Activated B cell treated with CpG ODN at 0.5 μM for 24 hours (primary cell): ENCODE results near the gene MACROD2. TPM values are rescaled to one million over a fixed set of nuclear protein-coding genes. Genes with fewer than 3 reads are reported as not detected.

Experiments
- ATAC-seq: fragments of 200-7000 bp; cut with Tn5 transposase; one replicate; pipeline ENCODE4 v1.10.0; 2021; ENCODE audit warnings: low read depth, mild to moderate bottlenecking, moderate library complexity
- CTCF ChIA-PET: fragments of 350-600 bp; sonication (Branson Sonifier 250); formaldehyde crosslinking; loops from one replicate; lab custom pipeline; 2021; ENCODE audit warnings: antibody characterized with exemption; lab: Charles Lee
- POLR2A ChIA-PET: fragments of 350-600 bp; sonication (Branson Sonifier 250); formaldehyde crosslinking; loops from one replicate; lab custom pipeline; 2021; ENCODE audit warnings: antibody characterized with exemption; lab: Charles Lee
- DNase-seq: peaks from one replicate; pipeline ENCODE4 v3.0.0; 2022
- H3K27ac Mint-ChIP-seq: one replicate; pipeline ENCODE4 v1.8.0; 2020; ENCODE audit warnings: mixed read lengths
- H3K27me3 Mint-ChIP-seq: one replicate; pipeline ENCODE4 v1.8.0; 2021; ENCODE audit warnings: mixed read lengths
- H3K36me3 Mint-ChIP-seq: one replicate; pipeline ENCODE4 v1.8.0; 2021; ENCODE audit warnings: low read depth, mixed read lengths
- H3K4me1 Mint-ChIP-seq: one replicate; pipeline ENCODE4 v1.8.0; 2021; ENCODE audit warnings: mixed read lengths
- H3K4me3 Mint-ChIP-seq: one replicate; pipeline ENCODE4 v1.8.0; 2020; ENCODE audit warnings: mild to moderate bottlenecking, mixed read lengths
- H3K9me3 Mint-ChIP-seq: one replicate; pipeline ENCODE4 v1.8.0; 2020; ENCODE audit warnings: mixed read lengths
- CTCF ChIP-seq: fragments of 200-600 bp; IDR thresholded peaks from one replicate; pipeline ENCODE4 v1.8.0; 2022; ENCODE audit warnings: antibody characterized with exemption, mild to moderate bottlenecking
- intact Hi-C: fragments of 100-400 bp; cut with micrococcal nuclease; formaldehyde crosslinking; loops from one replicate; pipeline ENCODE4 v1.15.1; 2024
- total RNA-seq: library from RNA; stranded (reverse); gene quantifications from 2 replicates; pipeline ENCODE4 v1.2.3, GENCODE V29; 2022

Gene MACROD2
- total RNA-seq, 1 donor from 2014 or later: 55.1 TPM

DNA sequence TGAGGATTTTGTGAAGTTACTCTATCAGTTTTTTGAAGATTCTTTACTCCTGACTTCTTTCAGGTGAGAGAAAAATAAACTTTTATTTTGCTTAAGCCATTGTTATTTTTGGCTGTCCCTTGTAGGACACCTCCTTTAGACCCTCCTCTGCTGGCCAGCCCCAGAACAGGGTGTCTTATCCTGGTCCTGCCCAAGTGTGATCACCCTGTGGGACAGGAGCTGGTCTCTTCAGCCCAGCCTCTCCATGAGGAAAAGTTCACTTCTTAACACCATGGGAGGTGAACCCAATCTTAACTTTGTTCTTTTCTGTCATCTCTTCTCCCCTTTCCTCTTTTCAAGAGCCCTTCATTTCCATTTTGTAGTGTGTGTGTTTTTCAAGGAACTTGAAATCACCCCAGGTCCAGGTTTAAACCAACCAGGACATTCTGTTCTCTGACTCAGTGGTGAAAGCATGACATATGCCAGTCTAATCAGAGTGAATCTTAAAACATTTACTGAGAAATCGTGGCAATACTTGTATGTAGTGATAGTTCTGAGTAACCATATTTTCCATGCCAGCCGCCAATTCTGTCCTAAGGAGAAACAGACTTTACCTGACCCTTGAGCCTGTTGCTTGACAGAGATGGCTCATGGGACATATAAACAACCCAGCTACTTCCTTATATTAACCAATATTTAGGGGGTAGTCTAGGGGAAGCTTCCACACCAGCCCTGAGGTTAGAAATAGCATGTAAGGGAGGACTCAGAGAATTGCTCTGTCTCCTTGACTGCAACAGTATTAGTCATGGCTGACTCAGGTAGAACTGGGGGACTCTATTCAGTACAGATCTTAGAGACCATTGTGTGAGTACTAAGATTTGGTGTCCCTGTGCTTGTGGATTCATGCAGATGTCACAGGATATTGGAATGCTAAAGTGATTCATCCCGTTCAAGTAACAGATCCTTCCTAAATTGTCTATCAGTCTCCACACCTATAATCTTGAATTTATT is 293.3 kb downstream of the MACROD2 start:
- DNase-seq: no peak
- Mint-ChIP-seq H3K27ac (no peak overlapping the region), H3K27me3 (peaks cover 6% of the 10 kb centered on the region), H3K36me3 (no peaks in the 10 kb centered on the region), H3K4me3 (no peak overlapping the region), H3K4me1 (no peaks in the 10 kb centered on the region), H3K9me3 (no peaks in the 10 kb centered on the region)
- no peak for TF ChIP-seq CTCF
- ATAC-seq: no peak
- intact Hi-C loops: no loop called here
- CTCF ChIA-PET: no interaction called here
- POLR2A ChIA-PET: no interaction called here

DNA sequence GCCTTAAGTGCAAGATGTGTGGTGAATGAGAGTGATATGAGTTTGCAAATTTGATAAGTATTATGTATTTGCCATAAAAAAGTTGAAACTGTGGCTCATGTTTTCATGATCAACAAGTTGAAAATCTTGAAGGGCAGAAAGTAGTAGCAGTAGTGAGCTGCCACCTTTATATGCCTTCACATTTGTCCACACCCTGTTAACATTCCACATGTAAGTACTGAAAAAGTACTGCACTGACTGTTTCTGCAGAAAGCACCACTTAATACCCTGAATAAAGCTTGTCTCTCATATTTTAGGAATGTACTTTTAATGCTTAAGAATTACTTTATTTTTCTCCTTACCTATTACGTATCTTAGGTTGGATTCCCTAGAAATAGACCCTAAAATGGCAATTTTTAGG is 296.2 kb downstream of the MACROD2 start:
- intact Hi-C loops: no loop called here
- Mint-ChIP-seq H3K4me3 (no peak overlapping the region), H3K27me3 (peaks cover 6% of the 10 kb centered on the region), H3K4me1 (no peaks in the 10 kb centered on the region), H3K36me3 (no peaks in the 10 kb centered on the region), H3K27ac (no peak overlapping the region), H3K9me3 (no peaks in the 10 kb centered on the region)
- no peak for DNase-seq
- ChIA-PET POLR2A (no interaction called here), CTCF (interaction anchor here (1.3 kb wide), 1 partner anchor 13 kb away, joined by 3 read pairs; no protein-coding TSS in a partner anchor)
- no peak for TF ChIP-seq CTCF
- no peak for ATAC-seq

DNA sequence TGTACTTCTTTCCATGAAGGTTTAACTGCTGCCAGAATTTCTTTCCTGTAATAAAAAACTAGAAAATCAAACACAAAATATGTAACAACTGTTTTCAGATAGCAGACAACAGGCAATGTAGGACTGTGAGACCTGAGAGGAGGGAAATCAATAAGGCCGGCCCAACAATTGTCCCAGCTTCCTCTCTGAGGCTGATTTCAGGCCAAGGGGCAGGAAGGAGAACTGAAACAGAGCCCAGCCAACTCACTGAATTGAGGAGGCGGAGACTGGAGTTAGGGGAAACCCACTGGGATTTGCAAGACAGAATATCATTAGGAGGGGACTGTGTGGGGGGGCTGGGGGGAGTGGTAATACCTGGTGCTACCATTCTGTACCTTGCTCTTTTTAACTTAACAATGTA is 299.9 kb downstream of the MACROD2 start:
- TF ChIP-seq CTCF: no peak
- Mint-ChIP-seq H3K9me3 (no peaks in the 10 kb centered on the region), H3K4me3 (no peak overlapping the region), H3K4me1 (no peaks in the 10 kb centered on the region), H3K36me3 (no peaks in the 10 kb centered on the region), H3K27ac (no peak overlapping the region), H3K27me3 (peaks cover 2% of the 10 kb centered on the region)
- ChIA-PET CTCF (no interaction called here), POLR2A (no interaction called here)
- no peak for DNase-seq
- peak; percentile 42 for ATAC-seq
- intact Hi-C loops: no loop called here

DNA sequence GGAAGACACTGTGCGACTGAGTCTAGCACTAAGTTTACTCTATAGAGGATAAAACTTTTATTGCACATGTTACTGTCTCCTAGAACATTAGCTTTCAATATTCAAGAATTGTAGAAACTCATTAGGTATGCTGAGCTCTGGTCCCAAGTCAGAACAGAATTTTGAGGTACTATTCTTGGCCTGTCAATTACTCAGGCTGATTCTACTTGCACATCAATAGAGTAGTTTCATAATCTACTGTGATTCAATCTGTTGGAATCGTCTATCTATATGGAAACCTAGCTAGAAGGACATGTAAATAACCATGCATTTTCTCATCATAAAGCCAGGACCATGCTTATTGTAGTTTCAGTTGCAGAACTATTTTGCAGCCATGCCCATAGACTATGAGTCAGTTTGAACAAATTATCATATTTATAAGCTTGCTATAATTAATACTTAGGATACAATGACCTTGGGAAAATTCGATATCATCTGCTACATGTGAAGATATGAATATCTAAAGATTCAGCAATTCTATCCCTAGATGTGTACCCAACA is 300.5 kb downstream of the MACROD2 start:
- CTCF ChIA-PET: no interaction called here
- intact Hi-C loops: no loop called here
- ATAC-seq (no peak), DNase-seq (no peak)
- Mint-ChIP-seq H3K9me3 (no peaks in the 10 kb centered on the region), H3K4me3 (no peak overlapping the region), H3K27ac (no peak overlapping the region), H3K36me3 (no peaks in the 10 kb centered on the region), H3K4me1 (no peaks in the 10 kb centered on the region), H3K27me3 (peaks cover 2% of the 10 kb centered on the region)
- POLR2A ChIA-PET: no interaction called here
- no peak for TF ChIP-seq CTCF

DNA sequence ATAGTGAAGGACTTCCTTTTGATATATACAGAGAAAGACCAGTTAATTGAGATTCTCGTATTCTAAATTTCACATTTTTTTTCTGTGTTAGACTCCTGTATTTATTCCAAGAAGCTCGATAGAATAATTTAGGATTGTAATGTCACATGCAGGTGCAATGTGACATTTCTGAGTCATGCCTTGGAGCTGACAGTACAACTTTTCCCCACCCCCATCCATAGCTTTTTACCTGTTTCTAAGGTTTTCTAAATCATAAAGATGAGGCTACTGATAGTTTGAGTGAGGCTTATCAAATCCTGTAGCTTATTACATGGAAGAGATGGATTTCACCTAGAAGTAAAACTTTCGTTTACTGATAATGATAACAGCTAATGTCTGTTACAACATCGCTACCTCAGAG is 304.5 kb downstream of the MACROD2 start:
- intact Hi-C loops: no loop called here
- ATAC-seq (no peak), DNase-seq (no peak)
- Mint-ChIP-seq H3K4me1 (no peaks in the 10 kb centered on the region), H3K9me3 (no peaks in the 10 kb centered on the region), H3K36me3 (no peaks in the 10 kb centered on the region), H3K27me3 (no peaks in the 10 kb centered on the region), H3K27ac (no peak overlapping the region), H3K4me3 (no peak overlapping the region)
- ChIA-PET CTCF (no interaction called here), POLR2A (interaction anchor here (1.1 kb wide), 1 partner anchor 1168 kb away, joined by 3 read pairs; no protein-coding TSS in a partner anchor)
- TF ChIP-seq CTCF: no peak
